Activated CD8-positive, alpha-beta memory T cell treated with anti-CD3 and anti-CD28 coated beads for 24 hours (primary cell): ENCODE results near the gene CCDC9B.
A peak's percentile ranks its signal among the peaks of the same experiment; 100 is the strongest.

Experiments
- DNase-seq: peaks from one replicate; pipeline ENCODE4 v3.0.0-alpha.2; 2020

Gene CCDC9B

DNA sequence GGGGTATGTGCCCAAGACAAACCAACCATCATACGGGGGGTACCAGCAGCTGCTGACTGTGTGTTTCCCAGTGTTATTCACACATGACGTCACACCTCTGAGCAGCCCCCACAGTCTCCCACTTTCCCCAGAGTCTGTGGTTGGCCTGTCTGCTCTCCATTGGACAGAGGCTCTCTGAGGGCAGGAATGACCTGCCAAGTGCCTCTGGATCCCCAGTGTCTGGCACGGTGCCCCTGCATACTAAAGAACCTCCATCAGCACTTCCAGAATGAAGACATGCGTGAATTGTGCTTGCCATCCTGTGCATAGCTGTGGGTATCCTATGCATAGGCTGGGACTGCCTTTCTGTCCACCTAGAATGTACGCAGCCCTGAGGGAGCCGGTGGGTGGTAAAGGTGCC, 3.5 kb upstream of the CCDC9B start:
- DNase-seq = no peak

DNA sequence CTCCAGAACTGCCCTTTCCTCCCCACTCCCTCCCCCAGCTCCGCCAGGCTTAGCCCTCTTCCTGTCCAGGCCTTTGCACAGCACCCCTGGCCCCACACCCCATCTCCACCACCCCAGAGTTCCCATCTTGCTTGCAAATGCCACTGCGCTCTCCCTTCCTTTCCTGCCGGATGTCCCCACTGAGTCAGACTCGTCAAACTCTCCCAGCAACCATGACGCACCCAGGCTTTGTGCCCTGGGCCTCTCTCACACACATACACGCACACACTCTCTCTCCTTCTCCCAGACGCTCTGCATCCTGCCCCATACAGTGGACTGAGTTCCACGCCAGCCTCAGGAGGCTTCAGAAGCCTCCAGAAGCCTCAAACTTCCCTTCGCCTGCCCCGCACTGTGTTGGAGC, 2.8 kb upstream of the CCDC9B start:
- no peak for DNase-seq

DNA sequence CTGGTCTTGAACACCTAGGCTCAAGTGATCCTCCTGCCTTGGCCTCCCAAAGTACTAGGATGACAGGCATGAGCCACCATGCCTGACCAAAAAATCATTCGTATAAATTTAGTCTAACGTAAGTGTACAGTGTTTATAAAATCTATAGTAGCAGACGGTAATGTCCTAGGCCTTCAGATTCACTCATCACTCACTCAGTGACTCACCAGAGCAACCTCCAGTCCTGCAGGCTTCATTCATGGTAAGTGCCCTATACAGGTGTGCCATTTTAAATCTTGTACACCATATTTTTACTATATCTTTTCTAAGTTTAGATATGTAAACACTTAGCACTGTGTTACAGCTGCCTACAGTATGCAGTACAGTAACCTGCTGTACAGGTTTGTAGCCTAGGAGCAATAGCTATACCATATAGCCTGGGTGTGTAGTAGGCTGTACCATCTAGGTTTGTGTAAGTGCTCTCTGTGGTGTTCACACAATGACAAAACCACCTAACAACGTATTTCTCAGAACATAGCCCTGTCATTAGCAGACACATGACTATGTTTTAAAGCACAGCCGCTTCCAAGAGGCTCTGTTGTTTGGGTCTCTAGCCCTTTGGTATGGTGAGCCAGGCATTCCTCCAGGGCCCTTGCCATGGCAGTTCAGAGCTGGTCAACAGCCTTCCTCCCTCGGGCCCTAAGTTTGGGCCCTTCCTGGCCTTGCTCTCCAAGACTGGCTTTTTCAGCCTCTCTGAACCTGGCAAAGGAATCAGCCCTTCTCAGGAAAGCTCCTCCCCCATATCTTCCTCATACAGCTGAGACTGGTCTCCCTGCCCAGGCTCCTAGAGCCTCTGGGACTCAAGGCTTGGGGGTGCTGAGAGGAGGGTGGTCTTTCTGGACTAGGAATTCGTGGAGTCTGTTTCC, 1.9 kb upstream of the CCDC9B start:
- no peak for DNase-seq

DNA sequence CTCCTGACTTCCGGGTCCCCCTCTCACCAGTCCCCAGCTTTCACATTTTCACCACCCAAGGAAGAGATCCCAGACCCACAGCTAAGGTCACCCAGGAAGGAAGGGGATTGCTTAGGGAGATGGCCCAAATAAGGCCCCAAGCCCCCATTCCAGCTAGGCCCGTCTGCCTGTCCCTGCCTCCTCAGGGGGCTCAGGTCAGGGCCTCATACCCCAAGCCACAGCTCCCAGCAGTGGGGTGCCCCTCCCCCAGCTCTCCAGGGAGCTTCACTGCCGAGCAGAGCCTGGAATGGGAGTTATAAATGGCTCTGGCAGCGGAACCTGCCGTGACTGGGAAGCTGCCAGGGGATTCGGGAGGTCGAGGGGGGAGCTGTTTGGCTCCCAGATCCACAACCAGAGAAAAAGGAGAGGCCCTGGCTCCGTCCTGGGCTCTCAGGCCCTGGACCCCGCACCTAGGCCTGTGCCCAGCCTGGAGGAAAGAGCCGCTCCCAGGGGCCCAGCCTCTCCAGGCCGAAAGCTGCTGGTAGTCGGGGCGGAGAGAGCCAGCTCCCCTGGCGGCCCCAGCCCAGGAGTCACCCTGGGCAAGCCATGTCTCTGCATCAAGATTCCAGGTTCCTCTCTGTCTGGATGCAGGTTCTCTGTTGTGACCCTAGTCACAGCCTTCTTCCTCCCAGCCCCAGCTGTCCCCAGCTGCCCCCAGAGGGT, 550 bp downstream of the CCDC9B start:
- no peak for DNase-seq

DNA sequence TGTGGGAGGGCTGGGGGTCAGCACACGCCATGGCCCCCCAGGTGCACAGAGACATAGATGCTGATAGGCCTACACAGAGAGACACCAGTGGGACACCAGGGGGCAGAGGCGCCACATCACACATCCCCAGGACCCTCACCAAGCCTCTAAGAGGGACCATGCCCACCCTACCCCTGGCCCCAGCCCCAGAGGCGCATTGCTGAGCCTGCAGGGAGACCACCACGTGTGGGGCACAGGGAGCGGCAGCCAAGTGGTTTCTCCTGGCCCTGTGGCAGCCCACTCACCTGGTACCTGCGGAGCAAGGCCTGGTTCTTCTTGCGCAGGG, 1.2 kb downstream of the CCDC9B start:
- no peak for DNase-seq

DNA sequence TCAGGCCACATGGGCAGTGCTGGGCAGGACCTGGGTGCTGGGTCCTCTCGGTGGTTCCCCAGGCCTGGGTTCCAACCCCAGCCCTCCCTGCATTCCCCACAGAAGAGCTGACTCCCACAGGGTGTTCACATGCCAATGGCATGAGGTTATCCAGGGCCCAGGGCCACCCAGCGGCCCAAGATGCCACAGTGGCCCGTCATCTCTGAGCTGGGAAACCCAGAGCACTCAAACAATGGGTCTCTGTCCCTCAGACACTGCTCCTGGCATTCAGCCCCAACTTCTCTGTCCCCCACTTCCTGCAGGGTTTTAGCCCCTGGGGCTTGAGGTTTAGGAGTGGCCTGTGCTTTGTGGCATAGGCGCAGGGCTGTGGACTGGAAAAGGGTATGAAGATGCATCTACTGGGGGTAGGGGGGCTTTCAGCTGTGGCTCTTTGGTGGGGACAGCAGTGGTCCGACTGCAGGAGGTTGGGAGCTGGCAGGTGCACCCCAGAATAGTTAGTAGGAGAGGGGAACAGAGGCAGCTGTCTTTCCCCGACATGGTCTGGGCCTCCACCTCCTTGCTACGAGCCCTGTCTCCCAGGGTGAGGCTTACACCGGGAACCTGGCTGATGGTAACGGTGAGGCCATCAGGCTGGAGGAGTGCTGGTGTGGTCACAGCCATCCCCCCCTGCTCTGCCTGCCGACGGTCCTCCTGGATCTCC, 1.7 kb downstream of the CCDC9B start:
- no peak for DNase-seq

DNA sequence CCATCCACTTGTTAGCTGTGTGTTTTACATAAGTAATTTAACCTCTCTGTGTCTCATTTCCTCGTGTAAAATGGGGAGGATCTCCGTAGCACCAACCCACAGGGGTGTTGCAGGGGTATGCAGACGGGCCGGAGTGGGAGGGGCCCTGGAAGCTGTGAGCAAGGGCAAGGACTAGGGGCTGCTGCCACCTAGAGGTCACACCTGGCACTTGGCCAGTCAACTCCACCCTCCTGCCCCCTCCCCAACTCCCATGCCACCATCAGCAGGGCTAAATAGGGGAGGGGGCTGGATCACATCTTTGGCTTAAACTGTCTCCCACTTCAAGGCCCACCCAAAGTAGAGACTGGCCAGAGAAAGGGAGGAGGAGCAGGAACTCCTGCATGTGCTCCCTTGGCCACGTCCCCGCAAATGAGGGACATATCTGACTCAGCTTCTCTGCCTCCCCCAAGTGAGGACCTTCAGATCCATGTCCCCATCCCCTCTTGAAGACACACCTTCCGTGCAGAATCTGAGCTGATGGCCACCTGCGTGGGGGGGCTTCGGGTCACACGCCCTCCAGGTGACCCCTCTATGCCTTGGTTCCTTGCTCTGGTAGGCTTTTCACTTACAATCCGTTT, 2.6 kb downstream of the CCDC9B start:
- DNase-seq = peak; percentile 89

DNA sequence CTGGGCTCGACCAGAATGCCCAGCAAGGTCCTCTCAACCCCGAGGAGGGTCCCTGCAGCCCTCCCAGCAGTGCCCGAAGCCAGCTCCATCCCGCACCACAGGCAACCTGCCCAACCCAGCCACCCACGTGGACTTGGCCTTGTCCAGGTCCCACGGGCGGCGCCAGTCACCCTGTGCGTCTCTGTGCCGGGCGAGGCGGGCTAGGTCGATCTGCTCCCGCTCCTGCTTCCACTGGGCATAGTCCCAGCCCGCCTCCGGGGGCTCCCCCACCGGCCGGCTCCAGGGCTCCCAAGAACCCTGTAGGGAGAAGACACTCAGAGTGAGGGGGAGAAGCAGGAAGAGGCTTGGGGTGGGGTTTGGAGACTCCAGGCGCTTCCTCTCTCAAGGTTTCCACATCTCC, 3.1 kb downstream of the CCDC9B start:
- DNase-seq = no peak

DNA sequence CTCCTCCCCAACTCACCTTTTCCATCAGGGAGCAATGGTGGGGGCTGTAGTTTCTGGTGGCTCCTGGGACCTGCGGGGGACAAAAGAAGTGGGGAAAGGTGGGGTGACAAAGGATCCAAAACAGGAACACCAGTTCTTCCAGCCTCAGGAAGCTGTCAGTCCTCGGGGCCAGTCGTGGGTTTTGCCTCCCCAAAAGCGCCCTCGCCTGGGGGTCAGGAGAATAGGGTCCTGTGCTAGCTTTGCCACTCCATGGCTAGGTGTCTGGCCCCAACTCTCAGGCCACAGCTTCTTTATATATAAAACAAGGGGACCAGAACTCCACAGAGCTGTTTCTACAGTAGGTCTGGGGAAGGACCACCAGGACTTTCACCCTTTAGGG, 4.0 kb downstream of the CCDC9B start:
- DNase-seq = no peak

DNA sequence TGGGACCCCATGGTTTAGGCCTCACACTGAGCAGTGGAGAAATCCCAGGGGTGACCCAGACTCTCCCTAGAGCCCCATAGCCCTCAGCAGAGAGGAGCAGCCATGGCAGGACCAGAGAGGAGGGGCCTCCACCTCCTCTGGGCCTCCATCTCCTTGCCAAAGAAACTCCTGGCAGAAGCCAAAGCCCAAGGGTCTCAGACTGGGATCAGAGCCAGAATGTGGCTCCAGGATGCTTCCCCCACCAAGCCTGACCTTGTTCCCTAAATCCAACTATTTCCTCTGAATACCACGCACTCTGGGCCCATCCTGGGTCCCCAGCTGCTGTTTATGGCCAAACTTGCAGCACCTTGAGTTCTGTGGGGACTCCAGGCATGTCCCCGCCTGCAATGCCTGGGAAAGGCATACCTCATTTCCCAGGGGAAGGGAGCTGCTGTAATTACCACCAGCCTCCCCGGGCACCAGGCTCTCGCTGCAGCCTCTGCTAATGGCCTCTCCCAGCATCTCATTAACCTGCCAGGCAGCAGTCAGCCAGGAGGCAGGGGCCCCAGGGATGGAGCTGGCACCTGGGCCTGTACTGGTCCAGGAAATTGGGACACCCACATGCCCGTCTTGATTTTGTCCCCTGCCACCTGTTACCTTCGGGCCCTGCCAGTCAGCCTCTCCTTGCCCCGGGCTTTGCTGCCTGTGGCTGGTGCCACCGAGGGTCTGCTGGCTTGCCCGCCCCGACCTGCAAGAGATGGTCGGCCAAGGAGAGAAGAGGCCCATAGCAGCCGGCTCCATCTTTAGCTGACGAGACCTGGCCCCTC, 4.6 kb downstream of the CCDC9B start:
- no peak for DNase-seq

DNA sequence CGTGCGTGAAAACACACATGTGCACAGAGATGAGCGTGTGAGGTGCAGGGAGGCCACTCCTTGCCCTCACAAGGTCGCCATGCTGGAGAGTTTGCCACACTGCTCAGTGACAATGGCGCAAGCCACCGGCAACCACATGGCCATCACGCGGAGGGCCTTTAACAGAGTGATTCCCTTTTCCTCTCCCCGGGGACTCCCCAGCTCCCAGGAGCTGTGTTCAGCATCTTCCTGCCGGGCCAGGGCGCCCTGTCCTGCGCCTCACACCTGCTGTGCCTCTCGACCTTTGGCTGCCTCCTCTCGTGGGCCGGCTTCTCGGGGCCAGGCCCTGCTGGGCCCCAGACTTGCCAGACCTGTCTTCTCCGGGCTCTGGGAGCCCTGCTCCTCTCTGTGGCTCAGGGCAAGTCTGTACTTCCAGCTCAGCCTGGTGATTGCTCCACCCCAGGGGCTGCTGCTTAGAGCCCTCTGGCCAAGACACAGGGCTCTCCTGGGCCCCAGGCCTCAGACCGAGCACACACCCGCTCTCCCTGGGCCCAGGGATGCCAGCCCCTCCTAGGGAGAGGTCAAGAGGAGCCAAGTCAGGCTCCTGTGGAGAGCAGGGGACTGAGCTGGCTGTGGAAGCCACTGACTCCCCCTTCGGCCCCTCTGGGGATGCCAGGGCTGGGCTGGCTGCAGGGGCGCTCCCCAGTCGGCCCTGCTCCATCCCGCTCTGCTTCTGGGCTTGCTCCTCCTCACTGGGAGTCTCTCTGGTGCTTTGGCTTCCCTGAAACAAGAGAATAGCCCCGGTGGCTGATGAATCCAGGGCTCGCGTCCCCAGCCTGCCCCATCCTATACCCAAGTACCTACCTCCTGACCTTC, 5.6 kb downstream of the CCDC9B start:
- no peak for DNase-seq

DNA sequence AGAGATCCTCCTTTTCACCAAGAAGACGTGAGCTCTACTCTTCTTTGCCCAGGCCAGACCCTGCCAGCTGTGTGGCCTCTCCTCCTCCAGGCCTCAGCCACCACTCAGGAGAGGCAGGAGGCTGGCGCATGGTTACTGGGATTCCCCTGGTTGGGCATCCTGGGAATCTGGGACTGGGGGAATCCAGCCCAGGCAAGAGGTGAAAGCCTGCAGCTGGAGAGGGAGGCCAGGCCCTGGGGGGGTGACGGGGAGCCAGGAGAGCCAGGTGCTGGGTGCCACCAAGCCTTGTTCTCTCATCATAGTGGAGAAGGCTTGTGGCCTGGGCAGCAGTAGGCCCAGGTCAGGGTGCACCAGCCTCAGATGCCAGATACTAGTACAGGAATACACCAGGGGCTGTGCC, 6.2 kb downstream of the CCDC9B start:
- DNase-seq = no peak

DNA sequence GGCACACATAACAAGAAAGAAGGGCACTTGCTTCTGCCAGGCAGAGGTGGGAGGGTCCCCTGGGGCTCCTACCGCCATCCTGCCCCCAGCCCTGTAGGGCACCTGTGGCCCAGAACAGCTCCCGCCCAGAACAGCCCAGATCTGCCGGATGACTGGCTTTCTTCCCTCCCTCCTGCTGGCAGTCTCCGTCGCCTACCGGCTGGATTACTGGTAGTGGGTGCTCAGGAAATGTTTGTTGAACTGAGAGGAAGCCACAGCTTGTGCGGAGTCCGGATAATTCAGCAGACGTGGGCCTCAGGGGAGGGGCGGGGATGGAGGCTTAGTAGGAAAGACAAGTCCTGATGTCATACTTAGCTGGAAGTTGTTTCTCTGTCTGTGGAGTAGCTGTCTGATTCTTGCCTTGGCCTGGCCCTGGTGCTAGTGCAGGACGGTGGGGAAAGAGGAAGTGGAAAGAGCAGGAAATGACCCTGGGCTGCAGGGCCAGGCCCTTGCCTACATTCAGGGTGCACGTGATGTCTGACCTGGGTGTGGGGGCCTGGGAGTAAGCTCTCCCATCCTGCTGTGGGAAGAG, 6.7 kb downstream of the CCDC9B start:
- DNase-seq = no peak

DNA sequence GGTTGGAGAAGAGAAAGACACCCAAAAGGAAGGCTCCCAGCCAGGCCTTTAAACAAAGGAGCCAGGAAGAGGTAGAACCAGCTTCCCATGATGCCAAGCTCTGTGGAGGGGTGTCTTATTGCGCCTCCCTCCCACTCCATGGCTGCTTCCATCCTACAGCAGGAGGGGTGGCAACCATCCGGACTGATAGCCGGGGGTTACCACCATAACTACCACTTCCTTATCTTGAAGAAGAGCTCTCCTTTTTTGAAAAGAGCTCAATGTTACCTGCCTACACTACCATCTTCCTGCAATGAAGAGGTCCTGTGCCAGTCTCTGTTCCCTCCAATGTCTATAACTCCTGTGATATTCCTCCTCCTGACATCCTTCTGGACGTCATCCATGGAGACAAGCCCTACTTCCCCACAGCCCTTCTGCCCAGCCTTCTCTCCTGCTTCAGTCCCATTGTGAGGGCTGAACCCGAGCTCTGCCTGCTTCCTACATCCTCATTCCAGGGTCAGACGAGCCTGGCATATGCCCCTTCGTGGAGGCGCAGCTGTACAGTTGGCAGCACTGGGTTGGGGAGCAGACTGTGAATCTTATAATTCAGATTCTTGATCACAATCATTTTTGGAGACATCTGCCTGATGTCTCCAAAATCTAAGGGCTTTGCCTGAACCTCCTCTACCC, 8.5 kb downstream of the CCDC9B start:
- no peak for DNase-seq

DNA sequence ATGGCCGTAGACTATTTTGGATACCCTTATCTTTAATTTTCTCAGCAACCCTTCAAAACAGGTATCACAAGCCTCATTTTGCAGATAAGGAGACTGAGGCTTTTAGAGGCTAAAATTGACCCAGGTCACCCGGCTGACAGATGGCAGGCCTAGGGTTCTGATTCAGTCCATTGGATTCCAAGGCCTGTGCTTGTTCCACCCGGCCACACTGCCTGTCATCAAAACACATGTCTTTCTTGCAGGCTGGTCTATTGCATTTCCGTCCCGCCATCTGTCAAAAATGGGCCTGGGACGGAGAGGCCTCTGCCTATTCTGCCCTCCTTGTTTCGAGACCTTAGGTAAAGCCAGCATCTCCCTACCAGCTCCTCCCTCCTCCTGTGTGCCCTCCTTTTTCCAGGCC, 9.1 kb downstream of the CCDC9B start:
- no peak for DNase-seq

DNA sequence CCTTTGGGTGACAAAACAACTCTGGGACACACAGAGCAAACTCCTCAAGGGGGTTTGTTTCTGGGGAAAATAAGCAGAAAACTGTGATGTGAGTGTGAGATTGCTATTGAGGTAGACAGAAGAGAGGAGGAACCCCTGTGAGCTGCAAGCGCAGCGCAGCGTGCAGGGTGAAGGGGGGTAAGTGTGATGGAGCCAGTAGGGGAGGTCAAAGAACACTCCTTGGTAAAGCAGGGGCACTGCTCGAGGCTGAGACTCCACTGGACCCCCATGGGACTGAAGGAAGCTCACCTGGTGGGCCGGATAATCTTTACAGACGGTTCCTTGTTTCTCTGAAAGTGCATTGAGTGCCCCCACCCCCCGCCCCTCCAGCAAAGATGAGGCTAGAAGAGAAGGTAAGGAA, 9.7 kb downstream of the CCDC9B start:
- DNase-seq = no peak

DNA sequence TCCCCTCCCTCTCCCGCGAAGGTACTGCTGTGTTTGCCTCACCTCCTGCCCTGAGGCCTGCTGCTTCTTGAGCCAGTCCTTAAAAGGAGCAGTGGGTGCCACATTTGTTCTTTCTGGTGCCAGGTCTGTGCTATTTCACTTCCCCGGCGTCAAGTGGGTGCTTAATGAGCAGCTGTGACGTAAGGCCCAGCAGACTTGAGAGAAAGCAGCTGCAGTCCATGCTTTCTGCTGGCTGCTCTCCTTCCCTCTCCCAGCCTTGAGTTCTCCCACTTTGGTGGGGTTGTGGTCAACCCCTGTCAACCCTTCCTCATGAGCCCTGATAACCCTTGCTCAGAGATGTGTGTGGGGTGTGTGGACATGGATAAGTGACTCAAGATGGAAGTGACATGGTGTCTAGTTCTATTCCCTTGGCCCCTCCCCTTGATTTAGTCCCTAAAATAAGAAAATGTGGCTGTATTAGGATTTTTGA, 10.3 kb downstream of the CCDC9B start:
- no peak for DNase-seq

DNA sequence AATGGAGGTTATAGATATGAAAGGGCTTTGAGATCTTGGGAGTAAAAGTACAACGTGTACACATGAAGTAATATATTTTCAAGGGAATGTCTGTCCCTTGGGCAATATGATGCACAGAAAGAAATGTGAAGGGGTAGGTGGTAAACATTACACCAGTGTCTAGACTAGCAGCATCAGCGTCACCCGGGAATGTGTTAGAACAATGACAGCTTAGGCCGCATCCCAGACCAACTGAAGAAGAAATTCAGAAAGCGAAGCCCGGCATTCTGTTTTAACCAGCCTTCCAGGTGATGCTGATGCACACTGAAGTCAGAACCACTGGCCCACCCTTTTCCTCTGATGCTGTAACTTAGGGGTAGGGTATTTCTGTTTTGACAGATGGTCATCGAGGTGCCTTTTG, 10.9 kb downstream of the CCDC9B start:
- DNase-seq = no peak

DNA sequence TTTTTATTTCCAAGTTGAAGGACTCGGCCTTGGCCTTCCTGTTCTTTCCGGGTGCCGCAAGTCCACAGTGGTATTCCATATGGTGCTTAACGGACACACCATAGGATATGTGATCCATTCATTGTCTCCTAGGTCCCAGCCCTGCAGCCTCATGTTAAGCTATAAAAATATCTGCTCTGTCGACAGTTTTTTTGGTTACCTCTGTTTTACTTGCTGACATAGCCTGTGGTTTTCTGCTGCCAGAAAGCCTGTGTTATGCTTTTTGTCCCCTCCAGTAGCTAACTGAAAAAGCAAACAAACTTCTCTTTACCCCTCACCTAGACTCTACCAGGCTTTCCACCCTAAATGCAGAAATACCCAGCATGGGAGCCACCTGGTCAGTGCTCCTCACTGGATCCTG, 12.0 kb downstream of the CCDC9B start:
- no peak for DNase-seq

DNA sequence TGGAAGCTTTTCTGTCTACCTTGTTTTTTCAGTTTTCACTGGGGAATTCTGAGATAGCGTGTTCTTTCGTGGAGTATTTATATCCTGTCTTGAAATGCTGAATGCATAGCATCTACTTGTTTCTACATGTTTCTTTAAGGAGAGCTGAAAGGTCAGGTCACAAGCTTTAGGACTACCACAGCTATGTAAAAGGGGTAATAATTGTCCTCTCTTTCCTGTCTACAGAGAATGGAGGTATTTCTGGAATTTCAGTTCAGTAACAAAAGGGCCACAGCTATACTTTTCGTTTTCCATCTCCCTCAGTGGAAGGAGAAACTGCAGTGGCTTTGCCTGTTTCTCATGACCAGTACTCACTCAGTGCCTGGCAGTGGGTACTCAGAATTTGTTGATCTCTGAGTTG, 12.6 kb downstream of the CCDC9B start:
- no peak for DNase-seq

DNA sequence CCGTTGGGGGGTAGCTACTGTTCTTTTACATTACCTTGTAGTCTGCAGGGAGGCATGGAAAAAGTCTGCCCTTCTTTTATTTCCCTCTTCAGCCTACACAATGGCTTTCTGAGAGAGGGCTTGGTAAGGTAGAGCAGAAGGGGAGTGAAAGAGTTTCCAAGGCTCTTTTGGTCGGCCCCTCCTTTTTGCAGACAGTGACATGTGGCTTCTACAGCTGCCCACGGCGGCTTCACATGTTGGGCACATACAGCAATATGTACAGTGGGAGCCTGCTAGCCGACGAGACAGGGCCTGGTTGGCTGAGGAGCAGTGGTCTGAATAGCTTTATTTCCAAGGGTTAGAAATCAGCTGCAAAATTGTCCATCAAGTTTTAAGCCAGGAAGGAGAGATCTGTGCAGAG, 13.3 kb downstream of the CCDC9B start:
- DNase-seq = no peak
